ENCODE results near the gene BNIP2. TPM values are rescaled to one million over a fixed set of nuclear protein-coding genes. Genes with fewer than 3 reads are reported as not detected.
A peak's percentile ranks its signal among the peaks of the same experiment; 100 is the strongest.

BNIP2 gene
- total RNA-seq, 1 experiment from 2014 or later = 43.5 TPM

GRCh38 chr15:59694779-59695178 lies 5.7 kb upstream of the BNIP2 start:
- H2BK20ac ChIP-seq (ENCODE audit: low read depth, low read length, poor library complexity, severe bottlenecking) = no peak overlapping the region
- H3K79me2 ChIP-seq (ENCODE audit: insufficient read depth, low read length) = no peaks in the 10 kb centered on the region
- no peak overlapping the region for H3K27ac ChIP-seq (ENCODE audit: insufficient read length, low read depth, low read length)
- TF ChIP-seq, protein P1, sequence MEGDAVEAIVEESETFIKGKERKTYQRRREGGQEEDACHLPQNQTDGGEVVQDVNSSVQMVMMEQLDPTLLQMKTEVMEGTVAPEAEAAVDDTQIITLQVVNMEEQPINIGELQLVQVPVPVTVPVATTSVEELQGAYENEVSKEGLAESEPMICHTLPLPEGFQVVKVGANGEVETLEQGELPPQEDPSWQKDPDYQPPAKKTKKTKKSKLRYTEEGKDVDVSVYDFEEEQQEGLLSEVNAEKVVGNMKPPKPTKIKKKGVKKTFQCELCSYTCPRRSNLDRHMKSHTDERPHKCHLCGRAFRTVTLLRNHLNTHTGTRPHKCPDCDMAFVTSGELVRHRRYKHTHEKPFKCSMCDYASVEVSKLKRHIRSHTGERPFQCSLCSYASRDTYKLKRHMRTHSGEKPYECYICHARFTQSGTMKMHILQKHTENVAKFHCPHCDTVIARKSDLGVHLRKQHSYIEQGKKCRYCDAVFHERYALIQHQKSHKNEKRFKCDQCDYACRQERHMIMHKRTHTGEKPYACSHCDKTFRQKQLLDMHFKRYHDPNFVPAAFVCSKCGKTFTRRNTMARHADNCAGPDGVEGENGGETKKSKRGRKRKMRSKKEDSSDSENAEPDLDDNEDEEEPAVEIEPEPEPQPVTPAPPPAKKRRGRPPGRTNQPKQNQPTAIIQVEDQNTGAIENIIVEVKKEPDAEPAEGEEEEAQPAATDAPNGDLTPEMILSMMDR (conservative IDR thresholded peaks at IDR 0.05) = no peak
- H3K9me3 Mint-ChIP-seq = no peaks in the 10 kb centered on the region
- no peak overlapping the region for H3T11ph ChIP-seq (ENCODE audit: low read length)
- no peaks in the 10 kb centered on the region for H3K36me3 Mint-ChIP-seq (ENCODE audit: insufficient read depth in 1 of 3, low read depth in 3 of 3)
- no peak overlapping the region for H3K23ac ChIP-seq (ENCODE audit: insufficient read length, low read depth, low read length)
- no peak overlapping the region for H2BK15ac ChIP-seq (ENCODE audit: low read depth, low read length)
- peak overlapping the region in 1 of 3 experiments; percentile 4; a peak in 1 of 7 replicates for H3K27ac Mint-ChIP-seq
- peaks cover 17% of the 10 kb centered on the region for H3K27me3 Mint-ChIP-seq (ENCODE audit: low read depth)
- DNase-seq = no peak
- H3K56ac ChIP-seq (ENCODE audit: insufficient read length, low read depth, low read length) = no peak overlapping the region
- H4K20me1 ChIP-seq (ENCODE audit: control insufficient read depth, insufficient read depth, insufficient read length) = no peaks in the 10 kb centered on the region
- H3K23me2 ChIP-seq (ENCODE audit: insufficient read length, low read depth, low read length, poor library complexity, severe bottlenecking) = no peaks in the 10 kb centered on the region
- H2AFZ ChIP-seq (ENCODE audit: low read length) = no peak overlapping the region
- H3K4me1 Mint-ChIP-seq = peaks cover 5 to 9% of the 10 kb centered on the region in 2 experiments
- no peak overlapping the region for H4K8ac ChIP-seq (replicated peaks; ENCODE audit: insufficient read length, low read depth, low read length)
- no peak overlapping the region for H3K4ac ChIP-seq (ENCODE audit: low read depth, low read length)
- H3K4me1 ChIP-seq (ENCODE audit: insufficient read depth, low read length) = no peaks in the 10 kb centered on the region
- H2AK5ac ChIP-seq (ENCODE audit: insufficient read length, low read length) = no peak overlapping the region
- H4K5ac ChIP-seq (ENCODE audit: insufficient read length, low read depth, low read length) = no peak overlapping the region
- H3K14ac ChIP-seq (ENCODE audit: insufficient read depth, low read length) = no peak overlapping the region
- no peaks in the 10 kb centered on the region for H3K27me3 ChIP-seq (ENCODE audit: insufficient read depth, low read length)
- no peaks in the 10 kb centered on the region for H3K9me3 ChIP-seq (ENCODE audit: control insufficient read depth, low read depth, low read length)
- H3K18ac ChIP-seq (ENCODE audit: insufficient read length, low read depth, low read length) = no peak overlapping the region
- no peak overlapping the region for H3K4me2 ChIP-seq (ENCODE audit: insufficient read depth, insufficient read length, low read length)
- no peak overlapping the region for H3K4me3 Mint-ChIP-seq
- H3K9ac ChIP-seq (ENCODE audit: extremely low read depth, insufficient read length, low read length) = no peak overlapping the region
- H2BK120ac ChIP-seq (ENCODE audit: low read depth, low read length, poor library complexity, severe bottlenecking) = no peak overlapping the region
- no CpG with 5 or more reads among the region's 1 CpG for WGBS (ENCODE audit: extremely low coverage, insufficient read length, low lambda C conversion rate)
- H2BK5ac ChIP-seq (ENCODE audit: insufficient read length, low read length) = no peak overlapping the region
- no peaks in the 10 kb centered on the region for H3K79me1 ChIP-seq (ENCODE audit: insufficient read depth, low read depth, low read length, poor library complexity, severe bottlenecking)
- no peak overlapping the region for H4K91ac ChIP-seq (ENCODE audit: insufficient read length, low read depth, low read length)
- no peak overlapping the region for H2BK12ac ChIP-seq (ENCODE audit: insufficient read length, low read depth, low read length)
